Liver (tissue), 9 donors: ENCODE results near the gene LVRN. TPM values are rescaled to one million over a fixed set of nuclear protein-coding genes. Genes with fewer than 3 reads are reported as not detected.
A peak's percentile ranks its signal among the peaks of the same experiment; 100 is the strongest.

ENCODE experiments used
- DNase-seq: peaks from one replicate; pipeline ENCODE4 v3.0.0-alpha.2; 2017; ENCODE audit warnings: low spot score
- H3K27ac ChIP-seq, 2 donors: one replicate each; pipeline ENCODE4 v1.7.0; 2013; ENCODE audit warnings: inconsistent platforms in 2 of 2, low read length in 2 of 2, control low read depth in 1 of 2, low read depth in 1 of 2, mild to moderate bottlenecking in 1 of 2
- H3K27me3 ChIP-seq, 4 donors: one replicate each; pipeline versions ENCODE4 v1.6.1 to v1.7.0; 2013; ENCODE audit warnings: low read length in 3 of 4, inconsistent platforms in 1 of 4, mild to moderate bottlenecking in 1 of 4, moderate library complexity in 1 of 4; ENCODE audit not compliant: control insufficient read depth in 4 of 4, insufficient read depth in 4 of 4
- H3K36me3 ChIP-seq, 4 donors: one replicate each; pipeline versions ENCODE4 v1.6.1 to v1.7.0; 2013; ENCODE audit warnings: low read length in 3 of 4, mild to moderate bottlenecking in 3 of 4, low read depth in 1 of 4, moderate library complexity in 1 of 4; ENCODE audit not compliant: control insufficient read depth in 4 of 4, insufficient read depth in 3 of 4
- H3K4me1 ChIP-seq, 4 donors: one replicate each; pipeline versions ENCODE4 v1.6.1 to v1.7.0; 2013; ENCODE audit warnings: low read length in 3 of 4, mild to moderate bottlenecking in 3 of 4, moderate library complexity in 1 of 4; ENCODE audit not compliant: control insufficient read depth in 4 of 4, insufficient read depth in 4 of 4
- H3K4me3 ChIP-seq, 3 donors: one replicate each; pipeline versions ENCODE4 v1.6.1 to v1.7.0; 2013; ENCODE audit warnings: low read length in 3 of 3, control low read depth in 1 of 3, low read depth in 1 of 3, mild to moderate bottlenecking in 1 of 3
- H3K9ac ChIP-seq, 2 donors: one replicate each; pipeline ENCODE4 v1.7.0; 2013; ENCODE audit warnings: low read length in 2 of 2, mild to moderate bottlenecking in 2 of 2, moderate library complexity in 2 of 2, control low read depth in 1 of 2, low read depth in 1 of 2
- H3K9me3 ChIP-seq, 4 donors: one replicate each; pipeline versions ENCODE4 v1.6.1 to v1.7.0; 2013; ENCODE audit warnings: low read length in 3 of 4; ENCODE audit not compliant: control insufficient read depth in 4 of 4
- EGR1 ChIP-seq, 2 donors: IDR thresholded peaks; 2 replicates each; pipeline ENCODE4 v1.6.1; 2016 to 2018; ENCODE audit warnings: antibody characterized with exemption in 2 of 2, low read depth in 2 of 2
- FOXA1 ChIP-seq: IDR thresholded peaks from 2 replicates; pipeline ENCODE4 v1.6.1; 2016; ENCODE audit warnings: antibody characterized with exemption
- FOXA2 ChIP-seq: IDR thresholded peaks from 2 replicates; pipeline ENCODE4 v1.6.1; 2016; ENCODE audit warnings: antibody characterized with exemption
- GABPA ChIP-seq, 2 donors: IDR thresholded peaks in 1 of 2; conservative IDR thresholded peaks in 1 of 2; 2 replicates each; pipeline ENCODE4 v1.6.1; 2016; ENCODE audit warnings: antibody characterized with exemption in 2 of 2, mild to moderate bottlenecking in 1 of 2, moderate library complexity in 1 of 2
- HNF4G ChIP-seq: IDR thresholded peaks from 2 replicates; pipeline ENCODE4 v1.6.1; 2016; ENCODE audit warnings: antibody characterized with exemption
- JUND ChIP-seq, 2 donors: IDR thresholded peaks; 2 replicates each; pipeline ENCODE4 v1.6.1; 2016; ENCODE audit warnings: antibody characterized with exemption in 2 of 2
- RAD21 ChIP-seq, 2 donors: IDR thresholded peaks; 2 replicates each; pipeline ENCODE4 v1.6.1; 2016; ENCODE audit warnings: antibody characterized with exemption in 2 of 2, mild to moderate bottlenecking in 2 of 2
- RXRA ChIP-seq, 2 donors: IDR thresholded peaks; 2 replicates each; pipeline ENCODE4 v1.6.1; 2017 to 2018; ENCODE audit warnings: antibody characterized with exemption in 2 of 2, mild to moderate bottlenecking in 1 of 2
- SP1 ChIP-seq: IDR thresholded peaks from 2 replicates; pipeline ENCODE4 v1.6.1; 2018; ENCODE audit warnings: antibody characterized with exemption, mild to moderate bottlenecking
- TAF1 ChIP-seq: conservative IDR thresholded peaks from 2 replicates; pipeline ENCODE4 v1.6.1; 2016; ENCODE audit warnings: antibody characterized with exemption, mild to moderate bottlenecking
- WGBS: extraction: QIAGEN DNeasy Blood & Tissue Kit; methylation state at CpG from one replicate; pipeline ENCODE4 v1.1.7; 2013; 5-methylcytosine and 5-hydroxymethylcytosine counted together
- polyA plus RNA-seq, 2 donors: library from polyadenylated mRNA; stranded (reverse) in 1 of 2; unstranded in 1 of 2; fragments of 200-250 nt in 1 of 2; fragments of >200 nt in 1 of 2; fragmentation: Nextera tagmentation in 1 of 2; extraction: Ambion mirVana in 1 of 2; gene quantifications; one replicate each; pipeline versions ENCODE4 v1.2.1 to v1.2.3, GENCODE V29; 2013 to 2015
- total RNA-seq, 2 donors: library from RNA; depleted of rRNA; stranded (reverse); fragments of >200 nt; gene quantifications; one replicate each; pipeline ENCODE4 v1.2.3, GENCODE V29; 2014
- TF ChIP-seq, protein P1 (sequence below): IDR thresholded peaks from 2 replicates; pipeline ENCODE4 v1.6.1; 2016; ENCODE audit warnings: antibody characterized with exemption
- TF ChIP-seq, protein P2 (sequence below): IDR thresholded peaks from 2 replicates; pipeline ENCODE4 v1.6.1; 2016; ENCODE audit warnings: antibody characterized with exemption
- donor health status: healthy.
- donor health status: healthy.
- donor health status: healthy.
- donor health status: healthy.
- donor health status: healthy.

Gene LVRN
- total and polyA plus RNA-seq, 4 donors = 0.05 to 0.17 (median 0.11) TPM; not detected in 1

GRCh38 chr5:116035123-116035522 is 72.8 kb downstream of the LVRN start:
- Histone ChIP-seq H3K27me3 (no peaks in the 10 kb centered on the region), H3K9ac (no peak overlapping the region), H3K36me3 (no peaks in the 10 kb centered on the region), H3K27ac (no peak overlapping the region), H3K4me1 (no peaks in the 10 kb centered on the region), H3K4me3 (no peak overlapping the region), H3K9me3 (no peaks in the 10 kb centered on the region)
- 87% methylated on average over 5 of the region's 5 CpGs for WGBS
- DNase-seq = no peak
- TF ChIP-seq TAF1 (no peak), FOXA2 (no peak), RAD21 (IDR thresholded peaks at IDR 0.05) (no peak), HNF4G (no peak), JUND (IDR thresholded peaks at IDR 0.05) (no peak), FOXA1 (no peak), RXRA (IDR thresholded peaks at IDR 0.05) (no peak)
- TF ChIP-seq, protein P1, sequence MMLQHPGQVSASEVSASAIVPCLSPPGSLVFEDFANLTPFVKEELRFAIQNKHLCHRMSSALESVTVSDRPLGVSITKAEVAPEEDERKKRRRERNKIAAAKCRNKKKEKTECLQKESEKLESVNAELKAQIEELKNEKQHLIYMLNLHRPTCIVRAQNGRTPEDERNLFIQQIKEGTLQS = no peak

DNA sequence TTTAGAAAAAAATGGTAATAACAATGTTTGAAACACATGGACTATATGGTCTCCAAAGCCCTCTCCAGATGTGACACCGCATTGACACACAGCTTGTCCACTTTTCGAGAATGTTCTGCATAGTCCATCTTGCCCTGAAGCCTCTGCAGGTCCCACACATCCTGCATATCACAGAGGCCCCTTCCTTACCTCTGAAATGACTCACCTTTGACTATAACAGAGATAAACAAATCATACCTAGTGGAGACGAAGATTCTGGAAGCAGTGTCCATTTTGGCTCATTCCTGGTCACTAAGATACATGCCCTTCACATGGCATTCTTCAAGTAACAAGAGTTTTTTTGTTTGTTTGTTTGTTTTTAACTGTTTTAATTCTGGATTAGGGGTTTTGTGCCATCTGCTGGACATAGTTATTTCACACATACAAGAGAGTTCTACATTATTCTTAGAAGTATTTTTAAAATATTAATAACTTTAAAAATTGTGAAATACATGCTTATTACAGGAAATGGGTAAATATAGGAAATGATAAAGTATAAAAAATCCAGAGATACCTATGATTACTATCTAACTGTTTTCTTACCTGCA is 75.1 kb downstream of the LVRN start:
- WGBS = 57% methylated on average over 3 of the region's 3 CpGs
- H3K4me3 ChIP-seq = no peak overlapping the region

GRCh38 chr5:116038817-116039216 is 76.5 kb downstream of the LVRN start:
- no peaks in the 10 kb centered on the region for H3K36me3 ChIP-seq
- H3K27me3 ChIP-seq = no peaks in the 10 kb centered on the region
- DNase-seq = no peak
- H3K27ac ChIP-seq = no peak overlapping the region
- no peak overlapping the region for H3K9ac ChIP-seq
- no peak overlapping the region for H3K4me3 ChIP-seq
- 73% methylated on average over 3 of the region's 3 CpGs for WGBS
- TF ChIP-seq EGR1 (IDR thresholded peaks at IDR 0.05; ENCODE audit: low read depth in 2 of 2) (no peak), RAD21 (IDR thresholded peaks at IDR 0.05) (no peak), GABPA (IDR thresholded peaks at IDR 0.05 in 1 of 2, conservative IDR thresholded peaks at IDR 0.05 in 1 of 2) (no peak), SP1 (no peak), TAF1 (no peak), FOXA2 (no peak)
- TF ChIP-seq, protein P2, sequence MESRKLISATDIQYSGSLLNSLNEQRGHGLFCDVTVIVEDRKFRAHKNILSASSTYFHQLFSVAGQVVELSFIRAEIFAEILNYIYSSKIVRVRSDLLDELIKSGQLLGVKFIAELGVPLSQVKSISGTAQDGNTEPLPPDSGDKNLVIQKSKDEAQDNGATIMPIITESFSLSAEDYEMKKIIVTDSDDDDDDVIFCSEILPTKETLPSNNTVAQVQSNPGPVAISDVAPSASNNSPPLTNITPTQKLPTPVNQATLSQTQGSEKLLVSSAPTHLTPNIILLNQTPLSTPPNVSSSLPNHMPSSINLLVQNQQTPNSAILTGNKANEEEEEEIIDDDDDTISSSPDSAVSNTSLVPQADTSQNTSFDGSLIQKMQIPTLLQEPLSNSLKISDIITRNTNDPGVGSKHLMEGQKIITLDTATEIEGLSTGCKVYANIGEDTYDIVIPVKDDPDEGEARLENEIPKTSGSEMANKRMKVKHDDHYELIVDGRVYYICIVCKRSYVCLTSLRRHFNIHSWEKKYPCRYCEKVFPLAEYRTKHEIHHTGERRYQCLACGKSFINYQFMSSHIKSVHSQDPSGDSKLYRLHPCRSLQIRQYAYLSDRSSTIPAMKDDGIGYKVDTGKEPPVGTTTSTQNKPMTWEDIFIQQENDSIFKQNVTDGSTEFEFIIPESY = no peak
- no peaks in the 10 kb centered on the region for H3K4me1 ChIP-seq
- no peaks in the 10 kb centered on the region for H3K9me3 ChIP-seq

More for the DNA sequence above, 75.1 kb downstream of the LVRN start:
- Histone ChIP-seq H3K9ac (no peak overlapping the region), H3K4me1 (no peaks in the 10 kb centered on the region), H3K27ac (no peak overlapping the region), H3K27me3 (no peaks in the 10 kb centered on the region), H3K9me3 (no peaks in the 10 kb centered on the region), H3K36me3 (no peaks in the 10 kb centered on the region)
- TF ChIP-seq GABPA (IDR thresholded peaks at IDR 0.05 in 1 of 2, conservative IDR thresholded peaks at IDR 0.05 in 1 of 2) = no peak
- TF ChIP-seq RAD21 (IDR thresholded peaks at IDR 0.05) = peak in 1 of 2 donors; percentile 25
- DNase-seq = no peak

- no peak for TF ChIP-seq RAD21 (IDR thresholded peaks at IDR 0.05)
- no peak for TF ChIP-seq FOXA2
- H3K4me3 ChIP-seq = no peak overlapping the region
- no peaks in the 10 kb centered on the region for H3K36me3 ChIP-seq
- H3K27ac ChIP-seq = no peak overlapping the region
- no peak overlapping the region for H3K9ac ChIP-seq
- no peaks in the 10 kb centered on the region for H3K4me1 ChIP-seq
- H3K9me3 ChIP-seq = no peaks in the 10 kb centered on the region
- no peaks in the 10 kb centered on the region for H3K27me3 ChIP-seq
- no peak for DNase-seq
Observed at GRCh38 chr5:116042375-116042774, 80.1 kb downstream of the LVRN start.
